GM21723 (cell line): ENCODE measurements around the gene LTV1.
"Not testable (repeated sequence)": the region's sequence is repeated elsewhere in the genome, so short reads cannot be mapped to it uniquely, and the experiment has no call there.

Experiments
- ATAC-seq: cut with Tn5 transposase; IDR thresholded peaks from one replicate; pipeline ENCODE4 v1.9.1; 2021; ENCODE audit warnings: mild to moderate bottlenecking, moderate library complexity; ENCODE audit not compliant: unreplicated experiment

The LTV1 gene

DNA sequence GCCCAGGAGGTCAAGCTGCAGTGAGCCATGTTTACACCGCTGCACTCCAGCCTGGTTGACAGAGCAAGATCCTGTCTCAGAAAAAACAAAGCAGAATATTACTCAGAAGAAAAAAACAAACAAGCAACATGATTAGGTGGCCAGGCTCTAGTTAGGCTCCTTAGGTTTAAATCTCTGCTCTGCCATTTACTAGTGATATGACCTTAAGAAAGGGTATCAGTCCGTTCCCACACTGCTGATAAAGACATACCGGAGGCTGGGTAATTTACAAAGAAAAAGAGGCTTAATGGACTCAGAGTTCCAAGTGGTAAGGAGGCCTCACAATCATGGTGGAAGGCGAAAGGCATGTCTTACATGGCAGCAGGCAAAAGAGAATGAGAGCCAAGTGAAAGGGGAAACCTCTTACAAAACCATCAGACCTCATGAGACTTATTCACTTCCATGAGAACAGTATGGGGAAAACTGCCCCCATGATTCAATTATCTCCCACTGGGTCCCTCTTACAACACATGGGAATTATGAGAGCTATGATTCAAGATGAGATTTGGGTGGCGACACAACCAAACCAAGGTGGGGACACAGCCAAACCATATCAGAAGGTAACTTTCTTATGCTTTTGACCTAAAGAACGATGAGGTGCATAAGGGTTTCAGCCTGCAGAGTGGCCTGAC, 2.4 kb upstream of the LTV1 start:
- ATAC-seq, result no peak

DNA sequence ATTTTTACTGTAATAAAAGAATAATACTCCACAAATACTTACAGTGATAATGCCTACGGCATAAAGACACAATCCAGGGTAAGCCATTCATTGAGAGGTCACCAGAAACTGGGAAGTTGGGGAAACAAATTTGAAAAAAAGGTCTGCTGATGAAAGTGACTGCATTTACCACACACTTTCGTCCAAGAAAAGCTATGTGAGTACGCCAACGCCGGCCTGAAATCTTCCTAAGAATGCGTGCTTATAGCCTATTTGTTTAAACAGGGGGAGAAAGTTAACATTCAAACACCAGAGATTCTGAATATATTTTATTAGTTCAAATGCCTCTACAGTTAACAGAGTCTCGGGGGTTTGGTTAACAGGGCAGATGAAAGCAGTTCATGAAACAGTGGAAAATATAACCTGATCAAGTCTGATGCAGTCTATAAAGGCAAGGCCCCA, 657 bp upstream of the LTV1 start:
- peak; percentile 25 for ATAC-seq

GRCh38 chr6:143843677-143843999, 500 bp downstream of the LTV1 start:
- peak; percentile 9 for ATAC-seq

DNA sequence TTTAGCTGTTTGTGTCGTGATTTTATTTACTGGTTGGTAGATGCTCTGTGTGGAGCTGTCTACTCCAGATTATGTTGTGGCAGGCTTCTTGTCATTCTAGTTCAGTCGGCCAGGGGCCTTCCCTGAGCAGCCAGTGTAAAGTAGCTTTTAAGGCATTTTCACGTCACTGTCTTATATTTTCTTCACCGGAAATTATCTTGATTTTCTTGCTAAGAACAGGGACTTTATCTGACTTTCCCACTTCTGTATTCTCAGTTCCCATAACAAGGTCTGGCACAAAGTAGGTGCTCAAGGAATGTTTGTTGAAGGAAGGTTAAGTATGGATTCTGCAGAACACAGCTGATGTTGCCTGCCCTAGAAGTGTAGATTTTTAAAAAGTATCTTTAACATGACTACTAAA, 868 bp downstream of the LTV1 start:
- no peak for ATAC-seq

GRCh38 chr6:143845033-143845432, 1.9 kb downstream of the LTV1 start:
- ATAC-seq, result no peak

DNA sequence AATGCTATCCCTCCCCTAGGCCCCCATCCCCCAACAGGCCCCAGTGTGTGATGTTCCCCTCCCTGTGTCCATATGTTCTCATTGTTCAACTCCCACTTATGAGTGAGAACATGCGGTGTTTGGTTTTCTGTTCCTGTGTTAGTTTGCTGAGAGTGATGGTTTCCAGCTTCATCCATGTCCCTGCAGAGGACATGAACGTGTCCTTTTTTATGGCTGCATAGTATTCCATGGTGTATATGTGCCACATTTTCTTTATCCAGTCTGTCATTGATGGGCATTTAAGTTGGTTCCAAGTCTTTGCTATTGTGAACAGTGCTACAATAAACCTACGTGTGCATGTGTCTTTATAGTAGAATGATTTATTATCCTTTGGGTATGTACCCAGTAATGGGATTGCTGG, 8.6 kb downstream of the LTV1 start:
- not testable (repeated sequence) for ATAC-seq

GRCh38 chr6:143855057-143855456, 11.9 kb downstream of the LTV1 start:
- not testable (repeated sequence) for ATAC-seq

DNA sequence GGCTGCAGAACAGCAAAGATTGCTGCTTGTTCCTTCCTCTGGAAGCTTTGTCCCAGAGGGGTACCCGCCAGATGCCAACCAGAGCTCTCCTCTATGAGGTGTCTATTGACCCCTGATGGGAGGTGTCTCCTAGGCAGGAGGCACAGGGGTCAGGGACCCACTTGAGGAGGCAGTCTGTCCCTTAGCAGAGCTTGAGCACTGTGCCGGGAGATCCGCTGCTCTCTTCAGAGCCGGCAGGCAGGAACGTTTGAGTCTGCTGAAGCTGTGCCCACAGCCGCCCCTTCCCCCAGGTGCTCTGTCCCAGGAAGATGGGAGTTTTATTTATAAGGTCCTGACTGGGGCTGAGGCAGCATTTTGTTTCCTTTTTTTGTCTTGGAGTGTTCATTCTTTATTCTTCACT, 13.6 kb downstream of the LTV1 start:
- not testable (repeated sequence) for ATAC-seq

DNA sequence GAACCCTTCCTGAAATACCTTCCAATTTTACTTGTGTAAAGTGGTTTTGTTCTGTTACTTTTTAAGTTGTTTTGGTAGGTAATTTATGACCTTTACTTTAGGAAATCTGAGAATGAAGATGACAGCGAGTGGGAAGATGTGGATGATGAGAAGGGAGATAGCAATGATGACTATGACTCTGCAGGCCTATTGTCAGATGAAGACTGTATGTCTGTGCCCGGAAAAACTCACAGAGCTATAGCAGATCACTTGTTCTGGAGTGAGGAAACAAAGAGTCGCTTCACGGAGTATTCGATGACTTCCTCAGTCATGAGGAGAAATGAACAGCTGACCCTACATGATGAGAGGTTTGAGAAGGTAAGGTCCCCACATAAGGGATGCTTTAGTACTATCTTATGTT, 14.5 kb downstream of the LTV1 start:
- ATAC-seq, result no peak

GRCh38 chr6:143859891-143860660, 16.9 kb downstream of the LTV1 start:
- ATAC-seq, result no peak

DNA sequence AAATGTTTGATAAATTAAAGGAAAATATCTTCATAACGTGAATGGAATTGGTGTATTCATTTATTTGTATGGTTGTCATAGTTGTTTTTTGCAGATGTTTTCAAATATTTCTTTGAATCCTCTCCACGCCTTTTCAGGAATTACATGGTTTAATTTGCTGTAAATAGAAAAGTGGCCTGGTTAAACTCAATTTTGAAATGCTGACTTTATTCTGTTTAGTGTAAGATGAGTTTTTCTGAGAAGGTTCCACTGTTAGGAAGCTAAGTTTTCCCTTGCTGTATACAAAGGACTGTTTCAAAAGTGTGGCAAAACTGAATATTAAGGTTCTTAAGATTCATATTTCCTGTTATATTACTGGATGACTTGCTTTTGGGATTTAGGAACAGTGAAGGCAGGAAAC, 20.6 kb downstream of the LTV1 start:
- ATAC-seq, result no peak

DNA sequence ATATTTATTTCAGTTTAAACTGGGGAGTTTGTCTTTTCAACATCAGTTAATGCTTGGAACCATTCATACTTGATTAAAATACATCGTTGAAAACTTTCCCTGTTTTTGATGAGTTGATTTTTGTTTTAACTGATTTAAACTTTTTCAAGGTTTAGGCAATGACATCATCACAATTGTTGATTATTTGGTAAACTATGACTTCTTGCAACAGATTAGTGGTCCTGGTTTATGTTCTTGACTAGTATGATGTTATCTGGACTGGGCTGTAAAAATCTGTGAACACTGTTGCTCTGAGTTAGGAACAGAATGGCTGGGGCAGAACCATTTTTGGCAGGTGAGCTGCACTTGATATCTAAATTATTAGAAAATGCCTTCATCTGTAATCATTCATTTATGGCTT, 21.1 kb downstream of the LTV1 start, which contains the start of gene ZC2HC1B:
Gene ZC2HC1B, plus strand, starts transcription at position 241 of the 400 bp plus-strand sequence. Its CDS starts 66 bp downstream, at position 307.
- ATAC-seq, result no peak

DNA sequence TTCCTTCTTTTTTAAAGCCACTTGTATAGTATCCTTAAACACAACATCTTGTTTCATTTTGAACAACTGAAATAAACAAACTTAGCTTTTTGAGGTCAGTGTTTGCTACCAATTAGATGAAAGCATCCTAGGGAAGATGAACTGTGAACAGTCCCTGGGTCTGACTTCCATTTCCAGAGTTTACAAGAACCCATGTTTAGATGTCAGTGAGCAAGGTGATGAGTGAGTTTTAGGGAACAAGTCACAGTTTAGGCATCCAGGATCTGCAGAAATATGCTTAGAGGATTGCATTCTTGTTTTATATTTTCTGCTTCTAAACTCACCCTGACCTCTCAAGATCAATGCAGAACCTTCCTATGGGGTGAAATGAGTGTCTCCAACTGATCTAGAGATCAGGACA, 24.1 kb downstream of the LTV1 start:
- no peak for ATAC-seq

GRCh38 chr6:143868808-143869207, 25.7 kb downstream of the LTV1 start:
- not testable (repeated sequence) for ATAC-seq

GRCh38 chr6:143871202-143871730, 28.1 kb downstream of the LTV1 start:
- not testable (repeated sequence) for ATAC-seq

DNA sequence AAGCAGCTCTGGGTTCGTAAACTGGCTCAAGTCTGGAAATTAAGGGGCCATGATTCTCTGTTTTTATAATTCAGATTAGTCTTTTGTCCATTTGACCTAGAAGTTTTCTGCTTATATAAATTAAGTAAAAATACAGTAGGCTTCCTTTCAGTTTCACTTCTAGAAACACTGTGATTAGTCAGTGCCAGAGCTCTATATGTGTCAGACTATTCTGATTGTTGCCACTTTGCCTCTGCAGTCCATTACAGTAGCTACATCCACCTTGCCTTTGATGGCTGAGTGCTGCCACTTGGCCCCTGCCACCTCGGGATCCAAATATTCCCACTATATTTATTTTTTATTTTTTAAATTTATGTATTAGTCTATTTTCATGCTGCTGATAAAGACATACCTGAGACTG, 29.1 kb downstream of the LTV1 start:
- peak; percentile 87 for ATAC-seq

GRCh38 chr6:143873600-143873999, 30.5 kb downstream of the LTV1 start:
- not testable (repeated sequence) for ATAC-seq

- ATAC-seq, result not testable (repeated sequence)
These were observed 31.4 kb downstream of the LTV1 start for GRCh38 chr6:143874503-143874902.

GRCh38 chr6:143877584-143878271, 34.6 kb downstream of the LTV1 start:
- ATAC-seq, result no peak

DNA sequence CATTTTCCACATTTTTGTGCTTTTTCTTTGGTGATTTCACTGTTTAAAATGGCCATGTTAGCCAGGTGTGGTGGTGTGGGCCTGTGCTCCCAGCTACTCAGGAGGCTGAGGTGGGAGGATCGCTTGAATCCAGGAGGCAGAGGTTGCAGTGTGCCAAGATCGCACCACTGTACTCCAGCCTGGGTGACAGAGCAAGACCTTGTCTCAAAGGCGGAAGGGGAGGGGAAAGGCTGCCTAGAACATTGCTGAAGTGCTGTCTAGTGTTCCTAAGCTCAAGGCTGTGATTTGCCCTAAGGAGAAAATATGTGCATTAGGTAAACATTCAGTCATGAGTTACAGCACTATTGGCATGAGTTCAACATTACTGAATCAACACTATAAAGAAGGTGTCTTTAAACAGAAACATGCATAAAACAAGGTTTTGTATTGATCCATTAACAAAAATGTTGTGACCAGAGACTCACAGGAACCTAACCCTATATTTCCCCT, 35.2 kb downstream of the LTV1 start:
- no peak for ATAC-seq

DNA sequence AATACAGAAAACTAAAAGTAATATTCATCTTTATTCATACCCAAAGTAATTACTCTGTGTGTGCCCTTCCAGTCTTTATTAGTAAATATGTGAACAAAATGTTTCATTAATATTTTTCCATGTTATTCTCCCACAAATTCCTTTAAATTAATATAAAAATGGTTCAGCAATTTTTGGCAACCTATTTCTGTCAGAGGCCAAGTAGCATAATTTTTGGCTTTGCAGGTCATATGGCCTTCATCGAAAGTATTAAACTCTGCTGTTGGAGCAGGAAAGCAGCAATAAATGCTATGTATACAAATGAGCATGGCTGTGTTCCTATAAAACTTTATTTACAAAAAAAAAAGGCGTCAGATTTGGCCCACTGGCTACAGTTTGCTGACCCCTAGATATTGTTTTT, 37.3 kb downstream of the LTV1 start:
- ATAC-seq, result no peak
